Colonic mucosa (tissue), 4 donors: ENCODE data around the gene ELAVL1. TPM values are rescaled to one million over a fixed set of nuclear protein-coding genes. Genes with fewer than 3 reads are reported as not detected.

Experiments used
- DNase-seq: peaks from one replicate; pipeline ENCODE4 v3.0.0-alpha.2; 2020
- H3K27ac ChIP-seq: fragments of 200-600 bp; one replicate; pipeline ENCODE4 v1.8.0; 2021
- H3K27me3 ChIP-seq: fragments of 200-600 bp; one replicate; pipeline ENCODE4 v1.8.0; 2021
- H3K36me3 ChIP-seq: fragments of 200-600 bp; one replicate; pipeline ENCODE4 v1.8.0; 2021
- H3K4me1 ChIP-seq: fragments of 200-600 bp; one replicate; pipeline ENCODE4 v1.8.0; 2021; ENCODE audit warnings: mild to moderate bottlenecking
- H3K4me3 ChIP-seq: fragments of 200-600 bp; one replicate; pipeline ENCODE4 v1.8.0; 2021
- H3K9ac ChIP-seq, 2 donors: one replicate each; pipeline ENCODE4 v1.7.0; 2013; ENCODE audit warnings: control low read depth in 2 of 2, low read depth in 2 of 2, low read length in 2 of 2
- H3K9me3 ChIP-seq: fragments of 200-600 bp; one replicate; pipeline ENCODE4 v1.8.0; 2021
- CTCF ChIP-seq: fragments of 200-600 bp; IDR thresholded peaks from one replicate; pipeline ENCODE4 v1.8.0; 2022; ENCODE audit warnings: antibody characterized with exemption, mild to moderate bottlenecking
- intact Hi-C: fragments of 100-400 bp; cut with DNase I; formaldehyde crosslinking; loops from one replicate; pipeline ENCODE4 v1.14.1; 2022
- total RNA-seq, 2 donors: library from RNA; stranded (reverse); fragmentation: NEBNext Ultra II Directional in 1 of 2; extraction: Animal tissue kit (Norgen Biotek cat#: 25700) in 1 of 2; gene quantifications; one replicate each; pipeline ENCODE4 v1.2.1, GENCODE V29; 2021
- donor health status: healthy.
- donor health status: DM: no; HTN: no; CAD: no.
- donor health status: DM: no; HTN: no; CAD: no.

Gene ELAVL1
- total RNA-seq, 2 donors from 2014 or later, result 65.8 to 116 TPM

GRCh38 chr19:7983286-7983950 lies 22.0 kb downstream of the ELAVL1 start:
- Histone ChIP-seq H3K27me3 (no peaks in the 10 kb centered on the region), H3K27ac (no peak overlapping the region), H3K4me1 (no peaks in the 10 kb centered on the region), H3K9ac (no peak overlapping the region), H3K4me3 (no peak overlapping the region), H3K36me3 (peaks cover 5% of the 10 kb centered on the region), H3K9me3 (no peaks in the 10 kb centered on the region)
- no peak for TF ChIP-seq CTCF
- intact Hi-C loops, result no loop called here
- no peak for DNase-seq

- H3K27me3 ChIP-seq, result no peaks in the 10 kb centered on the region
- H3K9me3 ChIP-seq, result no peaks in the 10 kb centered on the region
- peaks cover 5% of the 10 kb centered on the region for H3K36me3 ChIP-seq
- H3K9ac ChIP-seq, result no peak overlapping the region
- TF ChIP-seq CTCF, result no peak
- intact Hi-C loops, result no loop called here
- no peak overlapping the region for H3K4me3 ChIP-seq
- DNase-seq, result no peak
- H3K27ac ChIP-seq, result no peak overlapping the region
- no peaks in the 10 kb centered on the region for H3K4me1 ChIP-seq
Measured at GRCh38 chr19:7982651-7983099, 22.8 kb downstream of the ELAVL1 start.

GRCh38 chr19:7982103-7982502 lies 23.3 kb downstream of the ELAVL1 start:
- Histone ChIP-seq H3K4me3 (no peak overlapping the region), H3K27me3 (no peaks in the 10 kb centered on the region), H3K36me3 (peaks cover 5% of the 10 kb centered on the region), H3K9ac (no peak overlapping the region), H3K27ac (no peak overlapping the region), H3K4me1 (no peaks in the 10 kb centered on the region), H3K9me3 (no peaks in the 10 kb centered on the region)
- no peak for DNase-seq
- intact Hi-C loops, result no loop called here
- no peak for TF ChIP-seq CTCF

- no peak for TF ChIP-seq CTCF
- intact Hi-C loops, result no loop called here
- peaks cover 5% of the 10 kb centered on the region for H3K36me3 ChIP-seq
- no peak overlapping the region for H3K4me3 ChIP-seq
- no peak overlapping the region for H3K9ac ChIP-seq
- no peaks in the 10 kb centered on the region for H3K4me1 ChIP-seq
- H3K9me3 ChIP-seq, result no peaks in the 10 kb centered on the region
- DNase-seq, result no peak
- no peaks in the 10 kb centered on the region for H3K27me3 ChIP-seq
- no peak overlapping the region for H3K27ac ChIP-seq
Measured at GRCh38 chr19:7981661-7982060, 23.8 kb downstream of the ELAVL1 start.

GRCh38 chr19:7981199-7981598 lies 24.2 kb downstream of the ELAVL1 start:
- no peak for DNase-seq
- intact Hi-C loops, result no loop called here
- Histone ChIP-seq H3K27ac (no peak overlapping the region), H3K9me3 (no peaks in the 10 kb centered on the region), H3K36me3 (peaks cover 5% of the 10 kb centered on the region), H3K4me3 (no peak overlapping the region), H3K4me1 (no peaks in the 10 kb centered on the region), H3K9ac (no peak overlapping the region), H3K27me3 (no peaks in the 10 kb centered on the region)
- TF ChIP-seq CTCF, result no peak
